Ascending aorta (tissue), 2 donors: Measurements from ENCODE around the gene ECM1. TPM values are rescaled to one million over a fixed set of nuclear protein-coding genes. Genes with fewer than 3 reads are reported as not detected.

Experiments used
- DNase-seq, 2 donors: peaks; one replicate each; pipeline ENCODE4 v3.0.0-alpha.2; 2019; ENCODE audit warnings: low spot score in 2 of 2
- H3K27ac ChIP-seq, 2 donors: fragments of 200-600 bp; sonication (generic); one replicate each; pipeline ENCODE4 v1.5.1; 2016 to 2017; ENCODE audit warnings: mild to moderate bottlenecking in 1 of 2
- H3K27me3 ChIP-seq: fragments of 200-600 bp; sonication (generic); one replicate; pipeline ENCODE4 v1.5.1; 2017
- H3K36me3 ChIP-seq, 2 donors: fragments of 200-600 bp; sonication (generic); one replicate each; pipeline ENCODE4 v1.5.1; 2016
- H3K4me1 ChIP-seq, 2 donors: fragments of 200-600 bp; sonication (generic); one replicate each; pipeline ENCODE4 v1.5.1; 2016 to 2017; ENCODE audit warnings: mild to moderate bottlenecking in 1 of 2
- H3K4me3 ChIP-seq, 2 donors: fragments of 200-600 bp; sonication (generic); one replicate each; pipeline ENCODE4 v1.5.1; 2016 to 2017; ENCODE audit warnings: mild to moderate bottlenecking in 1 of 2
- H3K9me3 ChIP-seq, 2 donors: fragments of 200-600 bp; sonication (generic); one replicate each; pipeline ENCODE4 v1.5.1; 2016
- CTCF ChIP-seq, 3 experiments: fragments of 200-600 bp in 2 of 3; fragments of 450-650 bp in 1 of 3; sonication (generic) in 2 of 3; IDR thresholded peaks; one replicate each; pipeline ENCODE4 v1.5.1; 2016 to 2019; ENCODE audit warnings: antibody characterized with exemption in 3 of 3, mild to moderate bottlenecking in 1 of 3, moderate library complexity in 1 of 3
- intact Hi-C: fragments of 100-400 bp; cut with DNase I; formaldehyde crosslinking; loops from one replicate; pipeline ENCODE4 v1.15.1; 2023
- total RNA-seq: library from RNA; depleted of rRNA; stranded (reverse); fragments of >200 nt; gene quantifications from one replicate; pipeline ENCODE4 v1.1.0, GENCODE V29; 2016

Gene ECM1
- total RNA-seq, 1 donor from 2014 or later, result 55.8 TPM

GRCh38 chr1:150493175-150493574 lies 14.7 kb upstream of the ECM1 start:
- DNase-seq, result no peak
- H3K4me3 ChIP-seq, result no peak overlapping the region
- H3K36me3 ChIP-seq, result peaks cover 43 to 56% of the 10 kb centered on the region in 2 donors
- no peak for TF ChIP-seq CTCF (IDR thresholded peaks at IDR 0.05)
- no peaks in the 10 kb centered on the region for H3K9me3 ChIP-seq
- intact Hi-C loops, result no loop called here
- H3K27ac ChIP-seq, result no peak overlapping the region
- H3K27me3 ChIP-seq, result no peaks in the 10 kb centered on the region
- H3K4me1 ChIP-seq, result peaks cover 0 to under 1% of the 10 kb centered on the region in 2 donors

GRCh38 chr1:150498342-150498741 lies 9.6 kb upstream of the ECM1 start:
- Histone ChIP-seq H3K4me3 (no peak overlapping the region), H3K27me3 (no peaks in the 10 kb centered on the region), H3K36me3 (peaks cover 23 to 66% of the 10 kb centered on the region in 2 donors), H3K4me1 (no peaks in the 10 kb centered on the region), H3K27ac (no peak overlapping the region), H3K9me3 (no peaks in the 10 kb centered on the region)
- DNase-seq, result no peak
- no peak for TF ChIP-seq CTCF (IDR thresholded peaks at IDR 0.05)
- intact Hi-C loops, result no loop called here

- H3K4me3 ChIP-seq, result no peak overlapping the region
- DNase-seq, result no peak
- intact Hi-C loops, result no loop called here
- H3K4me1 ChIP-seq, result peaks cover 0 to 4% of the 10 kb centered on the region in 2 donors
- no peak overlapping the region for H3K27ac ChIP-seq
- no peak for TF ChIP-seq CTCF (IDR thresholded peaks at IDR 0.05)
- no peaks in the 10 kb centered on the region for H3K27me3 ChIP-seq
- peaks cover 16 to 42% of the 10 kb centered on the region in 2 donors for H3K36me3 ChIP-seq
- H3K9me3 ChIP-seq, result no peaks in the 10 kb centered on the region
These were observed 2.5 kb upstream of the ECM1 start for GRCh38 chr1:150505431-150505830.

GRCh38 chr1:150508982-150509381 lies 1.1 kb downstream of the ECM1 start:
- H3K4me1 ChIP-seq, result peaks cover 0 to 4% of the 10 kb centered on the region in 2 donors

GRCh38 chr1:150511551-150511950 lies 3.6 kb downstream of the ECM1 start:
- peaks cover 0 to 9% of the 10 kb centered on the region in 2 donors for H3K36me3 ChIP-seq
- H3K27me3 ChIP-seq, result no peaks in the 10 kb centered on the region
- H3K27ac ChIP-seq, result no peak overlapping the region
- H3K4me1 ChIP-seq, result peaks cover 0 to 12% of the 10 kb centered on the region in 2 donors
- H3K9me3 ChIP-seq, result no peaks in the 10 kb centered on the region
- DNase-seq, result no peak
- intact Hi-C loops, result no loop called here
- TF ChIP-seq CTCF (IDR thresholded peaks at IDR 0.05), result no peak
- H3K4me3 ChIP-seq, result no peak overlapping the region

More at GRCh38 chr1:150508982-150509381, 1.1 kb downstream of the ECM1 start:
- Histone ChIP-seq H3K9me3 (no peaks in the 10 kb centered on the region), H3K4me3 (no peak overlapping the region), H3K27me3 (no peaks in the 10 kb centered on the region), H3K27ac (peak overlapping the region in 1 of 2 donors; percentile 48), H3K36me3 (peaks cover 14 to 27% of the 10 kb centered on the region in 2 donors)
- DNase-seq, result no peak
- intact Hi-C loops, result no loop called here
- TF ChIP-seq CTCF (IDR thresholded peaks at IDR 0.05), result no peak
